CD4-positive, alpha-beta T cell treated with Interleukin-6 at 100 ng/mL for 8 hours (primary cell): ENCODE measurements around the gene C3orf22.

Experiments used
- DNase-seq: peaks from one replicate; pipeline ENCODE4 v3.0.0-alpha.2; 2020; ENCODE audit warnings: mixed read lengths, low spot score

Gene C3orf22

DNA sequence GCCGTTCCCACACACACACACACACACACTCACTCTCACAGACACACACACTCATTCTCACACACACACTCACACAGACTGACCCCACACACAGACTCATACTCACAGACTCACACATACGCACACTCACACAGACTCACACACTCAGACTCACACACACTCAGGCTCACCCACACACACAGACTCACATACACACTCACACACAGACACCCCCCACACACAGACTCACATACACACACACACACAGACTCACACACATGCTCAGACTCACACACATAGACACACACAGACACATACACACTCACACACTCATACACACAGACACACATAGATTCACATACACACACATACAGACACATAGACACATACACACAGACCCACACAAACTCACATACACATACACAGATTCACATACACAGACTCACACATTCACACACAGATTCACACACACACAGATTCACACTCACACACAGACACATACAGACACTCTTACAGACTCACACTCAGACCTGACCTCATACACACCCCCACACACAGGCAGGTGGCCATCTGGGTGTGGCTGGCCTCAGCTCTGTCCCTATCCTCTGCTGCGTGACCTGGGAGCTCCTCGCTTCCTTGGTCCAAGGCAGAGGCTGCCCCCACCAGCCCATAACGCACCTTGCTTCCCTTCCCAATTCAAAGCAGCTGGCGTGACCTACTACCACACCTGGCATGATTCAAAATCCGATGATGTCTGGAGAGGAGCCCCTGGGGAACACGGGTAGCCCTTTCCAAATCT is 1.9 kb downstream of the C3orf22 start:
- DNase-seq = no peak

DNA sequence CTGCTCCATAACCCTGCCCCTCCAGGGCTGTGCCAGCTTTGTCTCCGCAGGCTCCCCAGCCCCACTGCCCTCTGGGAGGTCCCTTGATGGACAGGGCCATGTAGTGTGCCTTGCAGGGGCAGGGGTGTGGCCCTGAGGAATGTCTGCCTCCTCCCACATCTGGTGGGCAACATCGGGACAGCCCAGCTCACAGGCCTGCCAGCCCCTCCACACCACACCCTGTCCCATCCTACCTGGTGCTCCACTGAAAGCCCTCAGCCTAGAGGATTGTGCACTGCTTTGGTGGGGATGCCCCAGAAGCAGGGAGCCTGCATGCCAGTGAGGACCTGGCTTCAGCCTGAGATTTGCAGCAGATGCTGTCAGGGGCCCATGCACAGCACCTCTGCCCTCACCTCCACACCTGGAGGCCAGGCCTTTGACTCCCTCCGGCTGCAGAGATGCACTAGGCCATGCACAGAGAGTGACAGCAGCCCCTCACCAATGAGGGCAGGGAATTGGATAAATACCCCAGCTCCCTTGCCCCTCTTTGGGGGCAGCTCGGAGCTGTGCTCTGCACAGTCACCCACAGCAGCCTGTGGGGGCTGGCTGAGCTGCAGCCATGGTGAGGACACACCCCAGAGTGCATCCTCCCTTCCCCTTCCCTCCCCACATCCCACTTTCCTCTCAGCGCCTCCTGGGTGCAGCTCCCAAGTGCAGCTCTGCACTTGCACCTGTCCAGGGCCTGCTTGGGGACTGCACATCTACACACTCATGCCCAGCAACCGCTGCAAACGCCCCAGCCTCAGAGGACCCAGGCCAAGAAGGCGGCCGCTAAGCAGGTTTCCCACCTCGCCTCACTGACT is 2.7 kb downstream of the C3orf22 start:
- DNase-seq = no peak

DNA sequence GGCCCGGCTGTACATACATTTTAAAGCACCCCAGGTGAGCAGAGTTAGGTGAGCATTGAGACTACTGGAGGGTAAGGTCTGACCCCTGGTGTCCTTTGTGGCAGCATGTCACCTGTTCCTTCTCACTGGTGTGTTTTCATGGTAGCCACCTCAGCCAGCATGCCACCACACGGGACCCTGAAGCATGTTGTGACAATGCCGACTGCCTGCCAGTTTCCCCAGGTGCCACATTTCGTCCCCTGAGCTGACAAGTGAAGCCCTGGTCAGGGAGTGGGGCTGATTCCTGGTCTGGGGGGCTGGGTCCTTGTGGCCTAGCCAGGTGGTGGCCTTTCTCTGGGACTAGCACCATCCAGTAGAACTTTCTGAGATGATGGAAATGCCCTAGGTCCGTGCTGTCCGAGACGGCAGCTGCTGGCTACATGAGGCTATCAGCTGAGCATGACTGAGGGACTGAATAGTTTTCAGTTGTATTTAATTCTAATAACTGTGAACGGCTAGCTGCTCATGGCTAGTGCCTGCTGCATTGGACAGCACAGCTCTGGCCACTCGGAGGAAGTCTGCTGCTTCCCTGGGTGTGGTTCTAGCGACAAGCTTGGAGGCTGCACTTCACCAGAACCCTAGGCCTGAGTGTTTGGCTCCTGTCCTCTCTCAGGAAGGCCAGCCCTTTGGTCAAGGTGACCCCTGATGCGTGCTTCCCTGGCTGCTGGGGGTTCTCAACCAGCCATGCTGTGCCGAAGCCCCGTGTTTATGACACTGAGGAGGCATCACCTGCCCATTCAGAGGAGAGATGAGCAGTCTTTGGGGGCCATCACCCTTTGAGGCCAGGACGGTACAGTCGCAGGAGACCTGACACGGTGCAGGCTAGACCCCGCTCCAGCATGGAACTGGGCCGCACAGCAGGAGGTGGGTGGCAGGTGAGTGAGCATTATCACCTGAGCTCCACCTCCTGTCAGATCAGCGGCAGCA is 3.9 kb downstream of the C3orf22 start:
- no peak for DNase-seq

DNA sequence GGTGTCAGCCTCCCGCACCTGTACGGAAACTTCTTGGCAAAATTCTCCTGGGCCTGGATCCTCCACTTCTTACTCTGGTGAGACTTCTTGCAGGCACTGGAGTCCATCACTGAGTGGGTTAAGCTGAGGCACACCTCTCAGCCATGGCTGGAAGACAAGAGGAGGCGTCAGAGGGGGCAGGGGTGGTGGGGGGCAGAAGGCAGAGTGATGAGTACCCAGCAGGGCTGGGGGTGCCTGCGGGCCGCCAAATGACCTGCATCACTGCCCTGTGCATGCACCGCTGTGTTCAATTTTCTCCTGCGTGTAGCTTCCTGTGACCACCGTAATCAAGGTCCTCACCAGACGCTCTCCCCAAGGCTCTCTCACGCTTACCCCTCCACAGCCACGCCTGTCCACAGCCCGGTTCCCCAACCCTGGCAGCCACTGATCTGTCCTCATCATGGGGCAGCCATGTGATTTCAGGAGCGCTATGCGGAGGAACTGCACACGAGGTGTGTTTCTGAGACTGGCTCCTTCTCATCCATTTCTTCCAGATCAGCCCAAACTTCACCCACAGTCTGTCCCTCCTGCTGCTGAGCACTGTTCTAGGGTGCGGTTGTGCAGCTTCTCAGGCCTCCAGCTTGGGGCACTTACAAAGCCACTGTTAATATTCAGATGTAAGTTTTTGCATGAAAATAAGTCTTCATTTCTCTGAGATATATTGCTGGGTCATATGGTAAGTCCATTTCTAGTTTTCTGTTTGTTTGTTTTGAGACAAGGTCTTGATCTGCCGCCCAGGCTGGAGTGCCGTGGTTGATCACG is 5.2 kb downstream of the C3orf22 start:
- no peak for DNase-seq

DNA sequence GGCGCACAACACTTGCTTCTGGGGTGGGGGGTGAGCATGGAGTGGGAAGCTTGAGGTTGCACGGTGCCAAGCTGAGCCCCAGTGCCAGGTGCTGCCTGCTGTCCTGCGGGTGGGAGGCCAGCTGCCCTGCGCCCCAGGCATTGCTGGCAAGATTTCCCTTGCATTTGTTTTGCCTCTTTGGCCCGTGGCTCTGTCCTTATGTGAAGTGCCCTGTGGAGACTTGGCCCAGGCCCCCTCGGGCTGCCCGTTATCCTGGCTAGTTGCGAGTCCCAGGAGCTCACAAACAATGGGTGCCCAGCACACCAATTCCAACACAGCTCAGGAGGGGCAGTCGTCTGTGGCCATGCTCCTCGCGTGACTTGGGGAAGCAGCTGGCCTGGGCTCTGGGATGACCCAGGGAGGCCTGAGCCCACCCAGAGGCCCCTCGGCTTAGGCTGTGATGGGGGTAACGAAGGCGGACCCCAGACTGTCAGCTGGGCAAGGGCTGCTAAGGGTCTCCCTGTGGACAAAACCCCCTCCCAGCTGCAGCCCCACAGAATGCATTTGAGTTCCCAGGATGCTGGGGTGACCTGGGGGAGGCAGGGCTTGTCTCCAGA is 5.9 kb downstream of the C3orf22 start:
- DNase-seq = no peak

DNA sequence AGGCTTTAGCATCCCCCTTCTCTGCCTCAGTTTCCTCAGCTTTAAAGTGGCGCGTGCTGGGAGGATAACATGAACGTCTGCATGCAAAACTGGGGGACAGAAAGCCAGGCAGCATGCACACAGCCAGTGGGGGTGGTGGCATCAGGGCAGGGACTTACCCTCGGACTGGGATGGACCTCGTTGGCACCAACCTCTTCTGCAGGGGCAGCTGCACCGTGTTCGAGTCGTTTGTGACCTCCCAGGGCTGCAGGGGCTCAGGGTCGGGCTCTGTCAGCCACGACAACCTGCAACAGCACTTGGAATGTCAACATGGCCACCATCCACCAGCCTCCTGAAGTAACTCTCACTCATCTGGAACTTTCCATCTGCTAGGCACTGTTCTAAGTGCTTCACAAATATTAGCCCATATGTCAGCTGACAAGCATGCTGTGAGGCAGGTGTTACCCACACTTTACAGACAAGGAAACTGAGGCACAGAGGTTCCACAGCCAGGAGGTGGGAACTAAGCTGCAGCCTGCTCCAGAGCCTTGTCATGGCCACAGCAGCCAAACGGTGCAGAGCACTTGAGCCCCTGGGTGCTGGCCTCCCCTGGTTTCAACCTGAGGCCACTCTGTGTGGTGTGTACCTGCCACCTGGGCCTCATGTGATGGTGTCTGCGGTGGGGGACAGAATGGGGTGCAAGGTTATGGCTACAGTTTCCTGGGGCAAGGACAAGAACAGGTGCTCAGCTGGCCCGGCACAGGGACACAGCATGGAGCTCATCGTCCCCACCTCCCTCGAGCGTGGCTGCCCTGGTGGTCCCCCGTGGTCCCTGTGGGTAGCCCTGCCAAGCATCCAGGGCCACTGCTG is 6.7 kb downstream of the C3orf22 start:
- no peak for DNase-seq

DNA sequence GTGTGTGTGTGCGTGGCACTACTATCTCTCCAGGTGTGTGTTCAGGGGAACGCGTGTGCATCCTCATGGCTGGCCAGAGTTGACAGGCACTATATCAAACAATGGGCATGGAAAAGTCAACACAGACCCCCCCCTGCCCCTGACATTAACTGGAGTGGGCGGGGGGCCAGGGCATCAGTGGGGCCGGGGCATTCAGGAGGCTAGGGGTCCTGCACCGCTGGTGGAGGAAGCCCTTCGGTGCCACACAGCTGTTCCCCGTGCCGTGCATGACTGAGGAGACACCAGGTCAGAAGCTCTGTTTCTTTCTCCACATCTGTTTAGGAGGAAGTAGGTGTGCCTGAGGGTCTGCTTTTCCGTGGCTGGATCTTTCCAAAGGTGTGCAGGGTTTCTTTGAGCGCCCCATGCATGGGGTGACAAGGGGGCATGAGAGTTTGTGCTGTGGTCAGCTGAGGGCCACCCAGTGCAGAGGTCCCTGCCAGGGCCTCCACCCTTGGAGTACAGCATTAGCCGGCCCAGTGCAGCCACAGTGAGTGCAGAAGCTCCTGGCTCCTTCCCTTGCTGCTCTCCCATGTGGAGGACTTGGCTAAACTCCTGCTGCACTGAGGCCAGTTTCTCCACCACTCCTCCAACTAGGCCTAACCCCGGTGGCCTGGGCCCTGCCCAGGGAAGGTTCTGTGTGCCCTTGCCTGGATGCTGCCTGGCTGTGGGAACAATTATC is 7.5 kb downstream of the C3orf22 start:
- no peak for DNase-seq

DNA sequence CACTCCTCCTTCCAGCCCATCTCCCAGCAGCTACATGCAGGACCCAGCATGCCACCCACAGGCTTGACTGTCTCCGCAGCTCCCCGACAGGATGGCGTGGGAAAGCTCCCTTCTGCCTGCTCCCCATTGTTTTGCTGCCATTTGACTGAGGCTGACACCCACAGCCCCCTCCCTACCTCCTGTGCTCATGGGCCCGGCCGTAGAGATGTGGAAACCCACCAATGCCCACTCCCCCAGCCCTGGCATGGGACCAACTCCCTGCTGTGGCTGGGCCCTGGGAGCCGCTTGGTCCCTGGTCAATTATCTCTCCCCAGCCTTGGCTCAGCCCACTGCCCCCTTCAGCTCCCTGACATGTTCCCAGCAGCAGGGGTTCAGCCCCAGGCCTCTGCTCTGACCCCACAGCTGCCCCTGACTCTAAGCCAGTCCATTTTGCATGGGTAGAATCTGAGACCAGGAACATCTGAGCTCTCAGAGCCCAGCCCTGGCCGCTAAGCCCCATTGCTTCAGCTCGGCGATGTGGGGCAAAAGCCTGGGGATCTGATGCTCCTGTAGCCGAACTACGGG is 8.2 kb downstream of the C3orf22 start:
- DNase-seq = no peak

DNA sequence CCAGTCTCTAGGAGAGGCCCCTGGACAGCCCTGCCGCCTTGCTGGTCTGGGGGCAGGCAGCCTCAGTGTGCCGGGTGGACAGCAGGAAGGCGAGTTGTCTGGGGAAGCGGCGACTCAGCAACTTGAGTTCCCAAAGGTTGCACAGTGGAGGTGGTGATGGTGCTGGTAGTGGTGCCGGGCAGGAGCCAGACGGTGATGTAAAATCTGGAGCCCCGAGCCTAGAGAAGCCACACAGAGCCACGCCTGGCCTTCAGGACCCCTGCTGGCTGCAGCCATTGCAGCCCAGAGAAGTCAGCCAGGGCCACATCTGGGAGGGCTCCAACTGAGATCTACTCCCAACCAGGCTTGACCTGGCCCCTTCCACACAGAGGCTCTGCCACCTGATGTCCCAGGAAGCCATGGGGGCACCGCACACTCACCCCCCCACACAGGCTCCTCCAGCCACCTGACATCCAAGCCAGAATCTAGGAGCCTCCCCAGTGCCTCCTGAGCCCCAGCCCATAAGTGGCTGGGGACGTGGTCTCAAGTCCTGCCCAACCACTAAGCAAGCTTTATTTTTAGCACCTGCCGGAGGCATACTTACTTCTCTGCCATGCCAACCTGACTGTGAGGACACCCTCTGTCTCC is 8.8 kb downstream of the C3orf22 start:
- no peak for DNase-seq

DNA sequence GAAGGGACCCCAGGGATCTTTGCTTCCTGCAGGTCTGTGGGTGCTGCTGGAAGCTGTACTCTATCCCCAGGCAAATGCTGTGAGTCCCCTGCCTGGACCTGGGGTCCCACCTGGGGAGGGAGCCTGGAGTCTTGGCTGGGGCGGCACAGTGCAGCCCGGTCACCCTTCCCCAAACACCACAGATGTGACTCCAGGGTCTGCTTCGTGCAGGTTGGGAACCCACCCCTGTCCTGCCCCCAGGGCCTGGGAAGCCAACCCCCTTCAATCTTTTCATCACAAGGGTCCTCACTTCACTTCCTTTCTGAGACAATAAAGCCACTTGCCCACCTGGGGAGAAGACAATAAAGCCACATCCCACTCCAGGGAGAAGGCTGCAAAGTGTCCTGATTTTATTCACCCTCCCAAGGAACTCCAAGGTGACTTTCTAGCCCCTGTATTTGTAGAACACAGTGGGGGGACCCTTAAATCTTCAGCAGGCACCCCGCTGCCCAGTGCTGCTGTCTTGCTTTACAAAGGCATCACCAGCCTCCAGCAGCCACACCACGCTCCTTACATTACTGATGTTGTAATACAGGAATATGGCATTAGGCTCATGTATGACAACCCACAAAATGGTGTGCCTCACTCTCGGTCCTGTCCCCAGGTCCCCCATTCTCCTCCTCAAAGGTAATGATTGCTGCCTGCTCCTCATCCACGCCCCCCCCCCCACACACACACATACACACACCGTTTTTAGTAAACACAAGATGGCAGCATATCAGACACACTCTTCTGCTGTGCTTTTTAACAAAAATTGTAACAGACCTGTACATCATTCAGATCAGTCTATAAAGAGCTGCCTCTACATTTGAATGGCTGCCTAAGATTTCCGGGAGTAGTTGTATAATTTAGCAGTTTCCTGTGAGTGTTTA is 9.9 kb downstream of the C3orf22 start:
- no peak for DNase-seq

DNA sequence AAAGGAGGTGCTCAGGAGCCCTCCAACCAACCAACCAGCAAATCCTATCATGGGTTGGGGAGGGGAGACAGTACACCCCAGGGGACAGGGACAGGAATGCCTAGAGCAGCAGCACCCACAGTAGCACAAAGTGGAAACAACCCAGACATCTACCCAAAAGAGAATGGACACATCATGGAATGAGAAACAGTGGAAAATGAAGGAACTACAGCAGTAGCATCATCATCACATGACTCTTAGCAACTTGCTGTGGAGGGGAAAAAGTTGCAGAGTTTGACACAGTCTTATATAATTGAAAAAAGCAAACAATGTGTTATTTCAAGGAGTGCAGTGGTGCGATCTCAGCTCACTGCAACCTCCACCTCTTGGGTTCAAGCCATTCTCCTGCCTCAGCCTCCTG is 11.0 kb downstream of the C3orf22 start:
- no peak for DNase-seq

DNA sequence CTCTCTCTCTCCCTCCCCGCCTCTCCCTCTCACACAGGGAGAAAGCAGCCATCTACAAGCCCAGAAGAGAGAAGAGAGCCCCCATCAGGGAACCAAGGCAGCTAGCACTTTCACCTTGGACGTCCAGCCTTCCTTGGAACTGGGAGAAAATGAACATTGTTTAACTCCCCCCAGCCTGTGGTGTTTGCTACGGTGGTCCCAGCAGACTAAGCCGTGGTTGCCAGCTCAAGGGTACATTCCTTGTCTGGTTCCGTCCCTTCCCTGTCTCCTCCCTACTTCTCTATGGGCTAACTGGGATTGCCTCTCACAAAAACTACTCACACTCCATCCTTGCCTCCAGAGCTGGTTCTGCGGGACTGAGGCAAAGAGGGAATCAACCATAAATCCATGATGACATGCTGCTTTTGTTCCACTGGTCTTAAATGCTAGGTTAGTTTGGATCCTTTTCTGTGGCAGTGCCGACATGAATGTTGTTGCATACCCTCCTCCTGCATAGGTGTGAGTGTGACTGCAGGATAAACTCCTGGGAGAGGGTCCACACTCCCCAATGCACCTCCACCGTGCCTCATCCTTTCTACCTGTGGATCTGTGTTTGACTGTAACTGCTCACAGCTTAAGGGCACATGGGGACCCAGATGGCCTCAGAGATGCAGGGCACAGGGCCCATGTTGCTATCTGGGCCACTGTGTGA is 12.0 kb downstream of the C3orf22 start:
- no peak for DNase-seq

DNA sequence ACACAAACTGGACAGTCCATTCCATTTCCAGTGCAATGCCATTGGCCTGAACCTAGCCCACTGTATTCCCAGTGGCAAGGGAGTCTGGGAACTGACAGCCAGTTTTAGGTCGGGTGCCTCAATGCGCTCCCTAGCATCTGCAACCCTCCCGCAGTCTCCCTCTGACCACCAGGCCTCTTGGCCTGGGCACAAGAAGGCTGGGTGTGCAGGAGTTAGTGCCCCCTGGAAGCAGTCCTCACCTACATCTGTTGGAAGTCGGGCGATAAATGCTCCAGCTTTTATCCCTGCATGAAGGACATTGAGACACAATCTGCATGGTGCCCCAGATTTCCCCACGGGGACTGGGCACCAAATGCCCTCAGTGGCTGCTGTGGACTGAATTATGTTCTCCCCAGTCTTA is 12.7 kb downstream of the C3orf22 start:
- no peak for DNase-seq

DNA sequence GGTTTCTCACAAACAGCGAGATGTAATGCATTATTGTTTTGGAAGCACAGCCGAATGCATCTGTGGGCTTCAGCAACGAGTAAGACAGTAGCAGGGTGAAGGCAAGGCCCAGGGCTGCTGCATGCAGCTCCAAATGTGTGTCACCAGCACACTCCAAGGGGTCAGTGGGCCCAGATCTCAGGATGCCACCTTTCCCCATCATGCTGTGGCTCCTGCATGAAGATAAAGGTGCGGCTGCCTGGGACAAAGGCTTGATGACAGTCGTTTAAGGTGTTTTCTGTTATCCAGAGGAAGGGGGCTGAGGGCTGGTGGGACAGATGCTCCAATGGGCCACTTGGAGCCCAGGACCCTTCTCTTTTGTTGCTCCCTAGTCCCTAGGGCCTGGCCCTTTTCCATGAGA is 13.2 kb downstream of the C3orf22 start:
- no peak for DNase-seq

DNA sequence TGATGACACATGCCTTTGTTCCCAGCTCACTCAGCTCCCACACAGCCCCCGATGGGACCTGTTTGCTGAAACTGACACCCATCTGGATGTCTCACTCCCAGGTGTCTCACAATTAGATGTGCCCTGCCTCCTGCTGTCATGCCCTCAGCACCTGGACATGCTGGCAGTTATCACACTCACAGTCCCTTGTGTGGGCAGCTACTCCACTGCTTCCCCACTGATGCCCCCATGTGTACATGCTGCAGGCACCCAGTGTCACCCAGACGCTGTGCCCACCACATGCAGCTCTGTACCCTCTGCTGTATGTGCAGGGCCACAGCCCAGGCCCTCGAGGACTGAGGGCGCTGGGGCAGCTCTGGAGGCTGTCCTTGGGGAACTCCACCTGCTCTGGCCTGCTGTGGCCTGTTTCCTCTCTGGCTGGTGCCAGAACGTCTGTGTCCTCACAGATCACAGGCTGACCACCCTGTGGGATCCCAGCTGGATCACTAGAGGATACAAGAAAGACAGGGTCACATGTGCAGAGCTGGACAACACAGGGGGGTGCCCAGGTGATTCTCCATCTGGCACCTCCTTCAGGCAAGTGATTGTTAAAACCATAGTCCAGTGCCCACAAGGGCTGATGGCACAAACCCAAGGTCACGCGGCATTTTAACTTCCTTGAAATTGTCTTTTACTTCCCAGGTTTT is 14.0 kb downstream of the C3orf22 start:
- no peak for DNase-seq

DNA sequence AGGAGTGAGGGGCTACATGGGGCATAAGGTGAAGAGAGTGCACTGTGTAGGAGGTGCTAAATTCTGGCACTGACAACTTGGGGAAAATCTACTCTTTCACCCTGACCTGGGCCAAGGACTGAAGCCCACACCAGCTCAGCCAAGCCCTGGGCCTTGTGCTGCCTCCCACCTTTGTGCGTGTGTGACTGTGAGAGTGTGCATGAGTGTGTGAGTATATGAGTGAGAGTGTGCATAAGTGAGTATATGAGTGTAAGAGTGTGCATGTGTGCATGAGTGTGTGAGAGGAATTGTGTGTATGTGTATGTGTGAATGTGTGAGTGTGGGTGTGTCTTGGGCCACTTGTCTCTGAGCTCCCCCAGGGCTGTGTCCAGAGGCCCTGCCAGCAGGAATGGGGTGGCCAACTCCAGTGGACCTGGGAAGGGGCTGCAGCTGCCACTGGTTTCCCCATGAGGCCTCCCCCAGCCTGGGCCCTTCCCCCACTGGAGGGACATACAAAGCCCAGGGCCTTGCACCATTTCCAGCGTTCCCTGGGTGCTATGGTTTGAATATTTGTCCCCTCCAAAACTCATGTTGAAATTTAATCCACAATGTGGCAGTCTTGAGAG is 15.2 kb downstream of the C3orf22 start:
- no peak for DNase-seq
